Body of pancreas (tissue), 4 donors: ENCODE results near the gene DMAC2. TPM values are rescaled to one million over a fixed set of nuclear protein-coding genes. Genes with fewer than 3 reads are reported as not detected.

ENCODE experiments used
- ATAC-seq: fragments of 150-250 bp; one replicate; pipeline ENCODE4 v1.9.1; 2016
- DNase-seq, 4 donors: peaks; one replicate each; pipeline ENCODE4 v3.0.0-alpha.2; 2019
- H3K27ac ChIP-seq, 4 donors: fragments of 200-600 bp; sonication (generic); 1 replicate in 3 of 4; 2 replicates in 1 of 4; pipeline versions ENCODE4 v1.5.1 to v1.6.1; 2016 to 2019; ENCODE audit warnings: mild to moderate bottlenecking in 1 of 4, mixed read lengths in 1 of 4, moderate library complexity in 1 of 4
- H3K27me3 ChIP-seq, 2 donors: fragments of 200-600 bp; sonication (generic); one replicate each; pipeline ENCODE4 v1.6.0; 2016; ENCODE audit warnings: mild to moderate bottlenecking in 1 of 2
- H3K36me3 ChIP-seq, 2 donors: fragments of 200-600 bp; sonication (generic); replicated peaks in 1 of 2; 2 replicates each; pipeline ENCODE4 v1.5.1; 2016; ENCODE audit warnings: low read depth in 2 of 2; ENCODE audit not compliant: insufficient read depth in 1 of 2
- H3K4me1 ChIP-seq: fragments of 200-600 bp; sonication (generic); one replicate; pipeline ENCODE4 v1.6.0; 2016
- H3K4me3 ChIP-seq, 2 donors: fragments of 200-600 bp; sonication (generic); 1 replicate in 1 of 2; 2 replicates in 1 of 2; pipeline ENCODE4 v1.5.1; 2016 to 2019
- H3K9me3 ChIP-seq, 3 donors: fragments of 200-600 bp; sonication (generic); 1 replicate in 2 of 3; 2 replicates in 1 of 3; pipeline ENCODE4 v1.5.1; 2016
- CTCF ChIP-seq, 7 experiments: fragments of 450-650 bp in 4 of 7; fragments of 200-600 bp in 3 of 7; sonication (generic) in 3 of 7; IDR thresholded peaks; one replicate each; pipeline ENCODE4 v1.5.1; 2016 to 2019; ENCODE audit warnings: antibody characterized with exemption in 7 of 7
- POLR2A ChIP-seq, 3 donors: fragments of 450-650 bp; IDR thresholded peaks; one replicate each; pipeline ENCODE4 v1.6.1; 2016; ENCODE audit warnings: antibody characterized with exemption in 3 of 3, mild to moderate bottlenecking in 2 of 3
- WGBS, 2 donors: methylation state at CpG; one replicate each; pipeline ENCODE4 v1.1.5; 2017; 5-methylcytosine and 5-hydroxymethylcytosine counted together
- intact Hi-C: fragments of 100-400 bp; cut with DNase I; formaldehyde crosslinking; loops from one replicate; pipeline ENCODE4 v1.15.1; 2023
- total RNA-seq, 2 donors: library from RNA; depleted of rRNA; stranded (reverse); fragments of >200 nt; gene quantifications; one replicate each; pipeline ENCODE4 v1.1.0, GENCODE V29; 2016

Gene DMAC2
- total RNA-seq, 2 donors from 2014 or later, result 13.5 to 45.5 TPM

GRCh38 chr19:41457241-41457640, 17.5 kb upstream of the DMAC2 start:
- Histone ChIP-seq H3K9me3 (no peaks in the 10 kb centered on the region), H3K4me3 (no peak overlapping the region), H3K27ac (no peak overlapping the region), H3K27me3 (no peaks in the 10 kb centered on the region), H3K36me3 (no peaks in the 10 kb centered on the region), H3K4me1 (peaks cover 12% of the 10 kb centered on the region)
- no peak for TF ChIP-seq POLR2A (IDR thresholded peaks at IDR 0.05)
- no peak for TF ChIP-seq CTCF (IDR thresholded peaks at IDR 0.05)
- DNase-seq, result no peak
- intact Hi-C loops, result no loop called here
- ATAC-seq, result no peak
- 40 to 67% methylated on average over 1 of the region's 1 CpG for WGBS, 2 donors

- WGBS, 2 donors, result 21 to 24% methylated on average over 6 to 7 of the region's 7 CpGs
Observed at GRCh38 chr19:41456342-41456918, 16.7 kb upstream of the DMAC2 start.

DNA sequence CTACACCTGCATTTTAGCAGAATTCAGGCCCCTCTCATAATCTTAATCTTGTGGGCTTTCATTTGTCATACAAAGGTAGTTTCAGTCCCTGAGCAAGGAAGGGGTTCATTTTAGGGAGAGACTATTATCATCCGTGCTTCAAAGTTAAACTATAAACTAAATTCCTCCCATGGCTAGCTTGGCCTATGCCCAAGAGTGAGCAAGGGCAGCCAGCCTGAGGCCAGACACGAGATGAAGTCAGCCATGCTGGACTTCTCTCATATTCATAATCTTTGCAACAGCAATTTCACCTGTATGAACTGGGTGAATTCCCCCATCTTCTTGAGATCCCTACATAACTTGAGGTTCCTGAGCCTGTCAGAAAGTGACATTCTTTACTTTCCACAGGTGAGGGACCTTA, 16.2 kb upstream of the DMAC2 start:
- DNase-seq, result no peak
- TF ChIP-seq POLR2A (IDR thresholded peaks at IDR 0.05) (no peak), CTCF (IDR thresholded peaks at IDR 0.05) (no peak)
- Histone ChIP-seq H3K27ac (peak overlapping the region in 2 of 4 donors; percentile 39 to 44), H3K4me1 (peaks cover 12% of the 10 kb centered on the region), H3K9me3 (no peaks in the 10 kb centered on the region), H3K27me3 (no peaks in the 10 kb centered on the region), H3K4me3 (no peak overlapping the region), H3K36me3 (no peaks in the 10 kb centered on the region)
- intact Hi-C loops, result no loop called here
- 4 to 8% methylated on average over 2 of the region's 2 CpGs for WGBS, 2 donors
- peak; percentile 48 for ATAC-seq

More at GRCh38 chr19:41456342-41456918, 16.7 kb upstream of the DMAC2 start:
- H3K36me3 ChIP-seq, result no peaks in the 10 kb centered on the region
- peaks cover 12% of the 10 kb centered on the region for H3K4me1 ChIP-seq
- no peaks in the 10 kb centered on the region for H3K9me3 ChIP-seq
- no peak overlapping the region for H3K4me3 ChIP-seq
- TF ChIP-seq POLR2A (IDR thresholded peaks at IDR 0.05) (no peak), CTCF (IDR thresholded peaks at IDR 0.05) (no peak)
- peak overlapping the region in 2 of 4 donors; percentile 39 to 44 for H3K27ac ChIP-seq
- intact Hi-C loops, result no loop called here
- H3K27me3 ChIP-seq, result no peaks in the 10 kb centered on the region
- ATAC-seq, result peak; percentile 48
- no peak for DNase-seq

DNA sequence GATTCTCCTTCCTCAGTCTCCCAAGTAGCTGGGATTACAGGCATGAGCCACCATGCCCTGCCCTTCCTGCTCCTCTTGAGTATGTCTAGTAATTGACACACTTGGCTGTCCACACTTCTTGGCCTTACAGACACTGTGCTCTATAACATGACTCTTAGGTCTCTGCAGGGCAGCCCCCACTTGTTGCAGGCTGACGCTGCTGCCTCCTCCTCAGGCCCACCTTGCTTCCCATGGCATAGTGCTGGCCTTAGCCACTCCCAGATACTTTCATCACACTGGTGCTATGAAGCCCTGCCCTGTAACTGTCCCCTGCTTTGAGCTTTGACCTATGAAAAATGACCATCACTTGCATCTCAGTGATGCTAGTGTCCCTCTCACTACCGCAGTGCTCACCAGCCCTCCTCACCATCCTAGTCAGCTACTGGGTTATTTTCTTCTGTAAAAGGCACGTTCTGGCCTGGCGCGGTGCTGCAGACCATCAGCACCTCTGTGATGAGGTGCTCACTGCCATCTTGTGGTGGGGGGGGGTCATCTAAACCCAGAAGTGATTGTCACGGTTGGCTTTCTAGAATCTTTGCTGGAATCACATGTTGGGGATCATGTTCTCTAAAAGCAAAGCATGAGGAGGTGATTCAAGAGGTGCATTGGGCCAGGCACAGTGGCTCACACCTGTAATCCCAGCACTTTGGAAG, 13.0 kb upstream of the DMAC2 start:
- ATAC-seq (no peak), DNase-seq (no peak)
- peaks cover 0 to 3% of the 10 kb centered on the region in 2 donors for H3K27me3 ChIP-seq
- H3K27ac ChIP-seq, result no peak overlapping the region
- 46% methylated on average over 5 to 6 of the region's 6 CpGs for WGBS, 2 donors
- intact Hi-C loops, result loop anchor here (5.0 kb wide), 1 partner anchor 120 kb away; no protein-coding TSS in a partner anchor
- H3K9me3 ChIP-seq, result no peaks in the 10 kb centered on the region
- H3K4me3 ChIP-seq, result no peak overlapping the region
- no peaks in the 10 kb centered on the region for H3K36me3 ChIP-seq
- TF ChIP-seq CTCF (IDR thresholded peaks at IDR 0.05), result no peak
- TF ChIP-seq POLR2A (IDR thresholded peaks at IDR 0.05), result no peak
- H3K4me1 ChIP-seq, result peaks cover 19% of the 10 kb centered on the region

DNA sequence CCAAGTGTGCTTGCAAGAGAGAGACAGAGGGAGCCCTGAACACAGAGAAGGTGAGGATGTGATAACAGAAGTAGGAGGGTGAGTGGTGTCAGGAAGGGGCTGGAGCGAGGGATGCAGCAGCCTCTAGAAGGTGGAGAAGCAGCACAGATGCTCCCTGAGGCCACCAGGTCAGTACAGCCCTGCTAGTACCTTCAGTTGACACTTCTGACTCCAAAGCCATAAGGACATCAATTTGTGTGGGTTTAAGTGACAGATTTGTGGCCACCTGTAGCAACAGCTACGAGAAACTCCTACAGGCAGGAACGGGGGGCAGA, 10.1 kb upstream of the DMAC2 start:
- Histone ChIP-seq H3K27ac (no peak overlapping the region), H3K27me3 (peaks cover 0 to 8% of the 10 kb centered on the region in 2 donors), H3K9me3 (no peaks in the 10 kb centered on the region), H3K4me1 (peaks cover 7% of the 10 kb centered on the region), H3K36me3 (no peaks in the 10 kb centered on the region), H3K4me3 (no peak overlapping the region)
- WGBS, 2 donors, result 27 to 32% methylated on average over 3 of the region's 3 CpGs
- intact Hi-C loops, result loop anchor here (5.0 kb wide), 1 partner anchor 122 kb away; no protein-coding TSS in a partner anchor
- no peak for ATAC-seq
- TF ChIP-seq CTCF (IDR thresholded peaks at IDR 0.05), result no peak
- no peak for TF ChIP-seq POLR2A (IDR thresholded peaks at IDR 0.05)
- no peak for DNase-seq
